ENCODE measurements around the gene PRDX1.

PRDX1 gene

GRCh38 chr1:45507195-45507594 lies 14.5 kb downstream of the PRDX1 start:
- no peak for DNase-seq
- H3K36me3 ChIP-seq (ENCODE audit: control insufficient read depth, insufficient read depth, low read length) = peaks cover 36% of the 10 kb centered on the region
- H3K4me3 ChIP-seq (ENCODE audit: insufficient read depth, low read depth, low read length, poor library complexity, severe bottlenecking) = no peak overlapping the region
- H3K9me3 ChIP-seq (ENCODE audit: control insufficient read depth, low read length) = no peaks in the 10 kb centered on the region
- no peaks in the 10 kb centered on the region for H3K27me3 ChIP-seq (replicated peaks; ENCODE audit: control insufficient read depth, insufficient read depth, low read length, poor library complexity, severe bottlenecking)
- H3K27ac ChIP-seq (ENCODE audit: insufficient read depth, low read length, poor library complexity, severe bottlenecking) = no peak overlapping the region
- H3K4me1 ChIP-seq (ENCODE audit: control insufficient read depth, insufficient read depth, low read length, poor library complexity, severe bottlenecking) = no peaks in the 10 kb centered on the region

GRCh38 chr1:45503462-45504360 lies 18.0 kb downstream of the PRDX1 start:
- Histone ChIP-seq H3K36me3 (ENCODE audit: control insufficient read depth, insufficient read depth, low read length) (peaks cover 7% of the 10 kb centered on the region), H3K27me3 (replicated peaks; ENCODE audit: control insufficient read depth, insufficient read depth, low read length, poor library complexity, severe bottlenecking) (no peaks in the 10 kb centered on the region), H3K9me3 (ENCODE audit: control insufficient read depth, low read length) (no peaks in the 10 kb centered on the region), H3K27ac (ENCODE audit: insufficient read depth, low read length, poor library complexity, severe bottlenecking) (no peak overlapping the region), H3K4me3 (ENCODE audit: insufficient read depth, low read depth, low read length, poor library complexity, severe bottlenecking) (no peak overlapping the region), H3K4me1 (ENCODE audit: control insufficient read depth, insufficient read depth, low read length, poor library complexity, severe bottlenecking) (peaks cover 12% of the 10 kb centered on the region)
- no peak for DNase-seq

- no peak for DNase-seq
- Histone ChIP-seq H3K27ac (ENCODE audit: insufficient read depth, low read length, poor library complexity, severe bottlenecking) (no peak overlapping the region), H3K27me3 (replicated peaks; ENCODE audit: control insufficient read depth, insufficient read depth, low read length, poor library complexity, severe bottlenecking) (no peaks in the 10 kb centered on the region), H3K4me1 (ENCODE audit: control insufficient read depth, insufficient read depth, low read length, poor library complexity, severe bottlenecking) (peaks cover 12% of the 10 kb centered on the region), H3K36me3 (ENCODE audit: control insufficient read depth, insufficient read depth, low read length) (no peaks in the 10 kb centered on the region), H3K4me3 (ENCODE audit: insufficient read depth, low read depth, low read length, poor library complexity, severe bottlenecking) (no peak overlapping the region), H3K9me3 (ENCODE audit: control insufficient read depth, low read length) (no peaks in the 10 kb centered on the region)
Measured at GRCh38 chr1:45501505-45501859, 20.2 kb downstream of the PRDX1 start.

- peak overlapping the region; percentile 75 for H3K4me3 ChIP-seq (ENCODE audit: insufficient read depth, low read depth, low read length, poor library complexity, severe bottlenecking)
- peaks cover 12% of the 10 kb centered on the region for H3K4me1 ChIP-seq (ENCODE audit: control insufficient read depth, insufficient read depth, low read length, poor library complexity, severe bottlenecking)
- H3K36me3 ChIP-seq (ENCODE audit: control insufficient read depth, insufficient read depth, low read length) = no peaks in the 10 kb centered on the region
- H3K9me3 ChIP-seq (ENCODE audit: control insufficient read depth, low read length) = no peaks in the 10 kb centered on the region
- peak overlapping the region; percentile 59 for H3K27ac ChIP-seq (ENCODE audit: insufficient read depth, low read length, poor library complexity, severe bottlenecking)
- DNase-seq = no peak
- no peaks in the 10 kb centered on the region for H3K27me3 ChIP-seq (replicated peaks; ENCODE audit: control insufficient read depth, insufficient read depth, low read length, poor library complexity, severe bottlenecking)
Measured at GRCh38 chr1:45499415-45499769, 22.3 kb downstream of the PRDX1 start.

GRCh38 chr1:45498279-45498678 lies 23.4 kb downstream of the PRDX1 start:
- H3K4me3 ChIP-seq (ENCODE audit: insufficient read depth, low read depth, low read length, poor library complexity, severe bottlenecking) = no peak overlapping the region
- peaks cover 12% of the 10 kb centered on the region for H3K4me1 ChIP-seq (ENCODE audit: control insufficient read depth, insufficient read depth, low read length, poor library complexity, severe bottlenecking)
- no peaks in the 10 kb centered on the region for H3K9me3 ChIP-seq (ENCODE audit: control insufficient read depth, low read length)
- no peaks in the 10 kb centered on the region for H3K36me3 ChIP-seq (ENCODE audit: control insufficient read depth, insufficient read depth, low read length)
- no peaks in the 10 kb centered on the region for H3K27me3 ChIP-seq (replicated peaks; ENCODE audit: control insufficient read depth, insufficient read depth, low read length, poor library complexity, severe bottlenecking)
- no peak overlapping the region for H3K27ac ChIP-seq (ENCODE audit: insufficient read depth, low read length, poor library complexity, severe bottlenecking)
- no peak for DNase-seq

- H3K9me3 ChIP-seq (ENCODE audit: control insufficient read depth, low read length) = no peaks in the 10 kb centered on the region
- no peaks in the 10 kb centered on the region for H3K27me3 ChIP-seq (replicated peaks; ENCODE audit: control insufficient read depth, insufficient read depth, low read length, poor library complexity, severe bottlenecking)
- H3K4me3 ChIP-seq (ENCODE audit: insufficient read depth, low read depth, low read length, poor library complexity, severe bottlenecking) = no peak overlapping the region
- H3K4me1 ChIP-seq (ENCODE audit: control insufficient read depth, insufficient read depth, low read length, poor library complexity, severe bottlenecking) = peaks cover 13% of the 10 kb centered on the region
- no peaks in the 10 kb centered on the region for H3K36me3 ChIP-seq (ENCODE audit: control insufficient read depth, insufficient read depth, low read length)
- H3K27ac ChIP-seq (ENCODE audit: insufficient read depth, low read length, poor library complexity, severe bottlenecking) = no peak overlapping the region
- peak in 2 of 3 donors; percentile 15 to 44 for DNase-seq
Measured at GRCh38 chr1:45493116-45493697, 28.5 kb downstream of the PRDX1 start.

- no peak for DNase-seq
- Histone ChIP-seq H3K9me3 (ENCODE audit: control insufficient read depth, low read length) (no peaks in the 10 kb centered on the region), H3K27me3 (replicated peaks; ENCODE audit: control insufficient read depth, insufficient read depth, low read length, poor library complexity, severe bottlenecking) (no peaks in the 10 kb centered on the region), H3K4me3 (ENCODE audit: insufficient read depth, low read depth, low read length, poor library complexity, severe bottlenecking) (no peak overlapping the region), H3K36me3 (ENCODE audit: control insufficient read depth, insufficient read depth, low read length) (no peaks in the 10 kb centered on the region), H3K4me1 (ENCODE audit: control insufficient read depth, insufficient read depth, low read length, poor library complexity, severe bottlenecking) (peaks cover 13% of the 10 kb centered on the region), H3K27ac (ENCODE audit: insufficient read depth, low read length, poor library complexity, severe bottlenecking) (no peak overlapping the region)
Measured at GRCh38 chr1:45492691-45493090, 29.0 kb downstream of the PRDX1 start.

GRCh38 chr1:45491487-45492260 lies 30.0 kb downstream of the PRDX1 start:
- H3K27ac ChIP-seq (ENCODE audit: insufficient read depth, low read length, poor library complexity, severe bottlenecking) = peak overlapping the region; percentile 68
- H3K36me3 ChIP-seq (ENCODE audit: control insufficient read depth, insufficient read depth, low read length) = no peaks in the 10 kb centered on the region
- no peak for DNase-seq

GRCh38 chr1:45490626-45491486 lies 30.8 kb downstream of the PRDX1 start, which contains the start of gene TESK2:
Gene TESK2, minus strand, starts transcription at chr1:45491163. Its CDS starts 33,378 bp downstream, at chr1:45457785.
- Histone ChIP-seq H3K9me3 (ENCODE audit: control insufficient read depth, low read length) (no peaks in the 10 kb centered on the region), H3K27me3 (replicated peaks; ENCODE audit: control insufficient read depth, insufficient read depth, low read length, poor library complexity, severe bottlenecking) (no peaks in the 10 kb centered on the region), H3K4me3 (ENCODE audit: insufficient read depth, low read depth, low read length, poor library complexity, severe bottlenecking) (peak within 1 kb of the TSS; percentile 82)

More at GRCh38 chr1:45491487-45492260, 30.0 kb downstream of the PRDX1 start:
- Histone ChIP-seq H3K4me1 (ENCODE audit: control insufficient read depth, insufficient read depth, low read length, poor library complexity, severe bottlenecking) (peaks cover 13% of the 10 kb centered on the region), H3K9me3 (ENCODE audit: control insufficient read depth, low read length) (no peaks in the 10 kb centered on the region), H3K4me3 (ENCODE audit: insufficient read depth, low read depth, low read length, poor library complexity, severe bottlenecking) (peak overlapping the region; percentile 33), H3K27me3 (replicated peaks; ENCODE audit: control insufficient read depth, insufficient read depth, low read length, poor library complexity, severe bottlenecking) (no peaks in the 10 kb centered on the region)

More at GRCh38 chr1:45490626-45491486, 30.8 kb downstream of the PRDX1 start, which contains the start of gene TESK2:
- Histone ChIP-seq H3K4me1 (ENCODE audit: control insufficient read depth, insufficient read depth, low read length, poor library complexity, severe bottlenecking) (peaks cover 13% of the 10 kb centered on the region), H3K27ac (ENCODE audit: insufficient read depth, low read length, poor library complexity, severe bottlenecking) (peak within 1 kb of the TSS; percentile 76), H3K36me3 (ENCODE audit: control insufficient read depth, insufficient read depth, low read length) (no peaks in the 10 kb centered on the region)
- DNase-seq = peak; percentile 96 to 98 (median 97)

Data from effector memory CD4-positive, alpha-beta T cell (primary cell).